Measurements from ENCODE around the gene SMDT1. TPM values are rescaled to one million over a fixed set of nuclear protein-coding genes. Genes with fewer than 3 reads are reported as not detected.

The SMDT1 gene
- total RNA-seq, 1 experiment from 2014 or later: 18.3 TPM

- intact Hi-C loops (cut with micrococcal nuclease): no loop called here
These were observed 19.0 kb upstream of the SMDT1 start for GRCh38 chr22:42060489-42060888.

GRCh38 chr22:42061041-42061440 is 18.5 kb upstream of the SMDT1 start:
- H3K9me2 ChIP-seq (replicated peaks; ENCODE audit: low read length): no peaks in the 10 kb centered on the region
- ATAC-seq: no peak
- TF ChIP-seq CTCF (conservative IDR thresholded peaks at IDR 0.05; ENCODE audit: low read depth, low read length): no peak
- no peak for TF ChIP-seq EZH2phosphoT487 (IDR thresholded peaks at IDR 0.05; ENCODE audit: borderline replicate concordance, low read length)
- no peak for TF ChIP-seq EZH2 (IDR thresholded peaks at IDR 0.05; ENCODE audit: low read length, unreplicated experiment)
- BruUV-seq (replicated peaks): no TSS peak
- CTCF ChIA-PET: no interaction called here
- H3K79me2 ChIP-seq (ENCODE audit: low read length): no peaks in the 10 kb centered on the region
- H3K9me3 ChIP-seq (ENCODE audit: low read length): peaks cover 6% of the 10 kb centered on the region
- H4K20me1 ChIP-seq (ENCODE audit: low read length): no peaks in the 10 kb centered on the region
- POLR2A ChIA-PET (ENCODE audit: unreplicated experiment): interaction anchor here (0.5 kb wide), 1 partner anchor 114 kb away, joined by 4 read pairs; no protein-coding TSS in a partner anchor
- no peaks in the 10 kb centered on the region for H3K27me3 ChIP-seq (ENCODE audit: low read length)
- H3K4me2 ChIP-seq (ENCODE audit: low read length): no peak overlapping the region
- peaks cover 15% of the 10 kb centered on the region; the same call in 1 of the 2 replicates for H3K36me3 ChIP-seq (ENCODE audit: low read depth, low read length)
- no peak overlapping the region for H2AFZ ChIP-seq (ENCODE audit: low read length)
- no peak overlapping the region for H3K4me3 ChIP-seq (ENCODE audit: low read length)
- H3K27ac ChIP-seq (ENCODE audit: low read length): no peak overlapping the region
- H3F3A ChIP-seq (ENCODE audit: low read length, unreplicated experiment): no peaks in the 10 kb centered on the region
- no peak overlapping the region for H3K9ac ChIP-seq (ENCODE audit: low read length)
- DNase-seq: no peak
- intact Hi-C loops (cut with micrococcal nuclease): no loop called here
- H3K4me1 ChIP-seq (ENCODE audit: insufficient read depth, low read length): no peaks in the 10 kb centered on the region

More at GRCh38 chr22:42060489-42060888, 19.0 kb upstream of the SMDT1 start:
- TF ChIP-seq EZH2phosphoT487 (IDR thresholded peaks at IDR 0.05; ENCODE audit: borderline replicate concordance, low read length) (no peak), EZH2 (IDR thresholded peaks at IDR 0.05; ENCODE audit: low read length, unreplicated experiment) (no peak), CTCF (conservative IDR thresholded peaks at IDR 0.05; ENCODE audit: low read depth, low read length) (no peak)
- H3K4me3 ChIP-seq (ENCODE audit: low read length): no peak overlapping the region
- H3K36me3 ChIP-seq (ENCODE audit: low read depth, low read length): peaks cover 15% of the 10 kb centered on the region; the same call in 1 of the 2 replicates
- CTCF ChIA-PET: no interaction called here
- H3K9me3 ChIP-seq (ENCODE audit: low read length): peaks cover 6% of the 10 kb centered on the region
- H3K27me3 ChIP-seq (ENCODE audit: low read length): no peaks in the 10 kb centered on the region
- H3K4me1 ChIP-seq (ENCODE audit: insufficient read depth, low read length): no peaks in the 10 kb centered on the region
- BruUV-seq (replicated peaks): no TSS peak
- no peaks in the 10 kb centered on the region for H4K20me1 ChIP-seq (ENCODE audit: low read length)
- no peaks in the 10 kb centered on the region for H3K9me2 ChIP-seq (replicated peaks; ENCODE audit: low read length)
- ATAC-seq (no peak), DNase-seq (no peak)
- H2AFZ ChIP-seq (ENCODE audit: low read length): no peak overlapping the region
- no peak overlapping the region for H3K27ac ChIP-seq (ENCODE audit: low read length)
- no peaks in the 10 kb centered on the region for H3K79me2 ChIP-seq (ENCODE audit: low read length)
- H3K9ac ChIP-seq (ENCODE audit: low read length): no peak overlapping the region
- H3K4me2 ChIP-seq (ENCODE audit: low read length): no peak overlapping the region
- no peaks in the 10 kb centered on the region for H3F3A ChIP-seq (ENCODE audit: low read length, unreplicated experiment)
- POLR2A ChIA-PET (ENCODE audit: unreplicated experiment): no interaction called here

- Histone ChIP-seq H3F3A (ENCODE audit: low read length, unreplicated experiment) (no peaks in the 10 kb centered on the region), H3K4me2 (ENCODE audit: low read length) (no peak overlapping the region), H3K4me3 (ENCODE audit: low read length) (no peak overlapping the region), H3K36me3 (ENCODE audit: low read depth, low read length) (peaks cover 15% of the 10 kb centered on the region; the same call in 1 of the 2 replicates), H3K9me3 (ENCODE audit: low read length) (no peaks in the 10 kb centered on the region), H3K27ac (ENCODE audit: low read length) (no peak overlapping the region), H2AFZ (ENCODE audit: low read length) (no peak overlapping the region), H3K9ac (ENCODE audit: low read length) (no peak overlapping the region), H3K27me3 (ENCODE audit: low read length) (no peaks in the 10 kb centered on the region), H3K9me2 (replicated peaks; ENCODE audit: low read length) (no peaks in the 10 kb centered on the region), H3K4me1 (ENCODE audit: insufficient read depth, low read length) (no peaks in the 10 kb centered on the region), H3K79me2 (ENCODE audit: low read length) (no peaks in the 10 kb centered on the region), H4K20me1 (ENCODE audit: low read length) (no peaks in the 10 kb centered on the region)
- DNase-seq (no peak), ATAC-seq (no peak)
- no TSS peak for BruUV-seq (replicated peaks)
- TF ChIP-seq EZH2phosphoT487 (IDR thresholded peaks at IDR 0.05; ENCODE audit: borderline replicate concordance, low read length) (no peak), CTCF (conservative IDR thresholded peaks at IDR 0.05; ENCODE audit: low read depth, low read length) (no peak), EZH2 (IDR thresholded peaks at IDR 0.05; ENCODE audit: low read length, unreplicated experiment) (no peak)
- CTCF ChIA-PET: no interaction called here
- intact Hi-C loops (cut with micrococcal nuclease): no loop called here
- POLR2A ChIA-PET (ENCODE audit: unreplicated experiment): no interaction called here
These were observed 16.9 kb upstream of the SMDT1 start for GRCh38 chr22:42062506-42063170.

Data from PC-3 (cell line).